GM21526 (cell line): ENCODE data around the gene SPI1.

Experiments
- ATAC-seq: cut with Tn5 transposase; IDR thresholded peaks from one replicate; pipeline ENCODE4 v1.9.1; 2021; ENCODE audit warnings: moderate library complexity; ENCODE audit not compliant: unreplicated experiment, low FRiP score

Gene SPI1

DNA sequence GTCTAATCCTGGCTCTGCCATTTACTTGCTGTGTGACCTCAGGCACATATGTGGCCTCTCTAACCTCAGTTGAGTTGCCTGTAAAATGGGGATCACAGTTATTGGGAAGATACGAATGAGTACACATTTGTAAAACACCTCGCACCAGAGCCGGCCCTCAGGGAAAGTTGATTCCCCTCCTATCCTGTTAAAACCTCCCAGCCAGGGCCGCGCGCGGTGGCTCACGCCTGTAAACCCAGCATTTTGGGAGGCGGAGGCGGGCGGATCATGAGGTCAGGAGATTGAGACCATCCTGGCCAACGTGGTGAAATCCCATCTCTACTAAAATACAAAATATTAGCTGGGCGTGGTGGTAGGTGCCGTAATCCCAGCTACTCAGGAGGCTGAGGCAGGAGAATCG is 18.0 kb downstream of the SPI1 start:
- no peak for ATAC-seq

GRCh38 chr11:47359586-47359985 is 18.8 kb downstream of the SPI1 start:
- ATAC-seq = no peak

- ATAC-seq = no peak
Measured at GRCh38 chr11:47359162-47359561, 19.2 kb downstream of the SPI1 start.

DNA sequence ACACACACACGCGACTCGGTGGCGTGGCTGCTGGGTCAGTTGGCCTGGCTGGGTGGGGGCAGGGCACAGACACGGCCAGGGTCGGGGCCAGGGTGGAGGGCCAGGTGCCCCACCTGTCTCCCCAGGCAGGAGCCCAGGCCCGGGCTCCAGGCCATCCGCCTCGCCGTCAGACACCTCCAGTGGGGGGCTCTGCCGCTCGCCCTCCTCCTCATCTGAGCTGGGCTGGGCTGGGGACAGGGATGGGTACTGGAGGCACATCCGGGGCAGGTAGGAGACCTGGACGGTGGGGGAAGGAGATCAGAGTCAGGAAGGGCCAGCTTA is 19.7 kb downstream of the SPI1 start:
- ATAC-seq = no peak

GRCh38 chr11:47357985-47358730 is 20.2 kb downstream of the SPI1 start:
- ATAC-seq = no peak

GRCh38 chr11:47356998-47357329 is 21.4 kb downstream of the SPI1 start:
- ATAC-seq = no peak

- ATAC-seq = no peak
Measured at GRCh38 chr11:47356129-47356997, 22.0 kb downstream of the SPI1 start.

GRCh38 chr11:47355283-47356128 is 22.8 kb downstream of the SPI1 start:
- ATAC-seq = no peak

GRCh38 chr11:47354913-47355282 is 23.4 kb downstream of the SPI1 start:
- ATAC-seq = no peak

- ATAC-seq = no peak
Measured at GRCh38 chr11:47353978-47354774, 24.2 kb downstream of the SPI1 start.

- ATAC-seq = no peak
Measured at GRCh38 chr11:47352556-47352955, 25.8 kb downstream of the SPI1 start, which contains the start of gene MYBPC3. Gene MYBPC3, minus strand, starts transcription at chr11:47352702. Its CDS starts 55 bp downstream, at chr11:47352647.

- no peak for ATAC-seq
Measured at GRCh38 chr11:47351156-47352126, 26.9 kb downstream of the SPI1 start.

- no peak for ATAC-seq
Measured at GRCh38 chr11:47350315-47350714, 28.0 kb downstream of the SPI1 start.

- ATAC-seq = no peak
Measured at GRCh38 chr11:47349521-47350095, 28.7 kb downstream of the SPI1 start.

DNA sequence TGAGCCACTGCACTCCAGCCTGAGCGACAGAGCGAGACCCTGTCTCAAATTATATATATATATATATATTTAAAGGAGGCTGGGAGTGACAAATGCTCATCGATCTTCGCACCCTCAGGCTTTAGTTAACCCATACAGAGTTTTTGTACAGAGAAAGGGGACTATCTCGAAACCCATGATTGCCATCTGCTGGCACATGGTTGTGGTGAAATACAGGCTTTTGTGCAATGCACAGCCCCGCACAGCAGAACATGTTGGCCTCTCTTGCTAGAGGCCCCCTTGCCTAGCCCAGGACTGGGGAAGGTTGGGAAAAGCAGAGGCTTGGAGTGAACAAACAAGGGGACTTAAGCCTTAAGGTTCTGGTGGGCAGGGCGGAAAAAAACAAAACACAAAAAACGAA is 29.5 kb downstream of the SPI1 start:
- ATAC-seq = no peak

DNA sequence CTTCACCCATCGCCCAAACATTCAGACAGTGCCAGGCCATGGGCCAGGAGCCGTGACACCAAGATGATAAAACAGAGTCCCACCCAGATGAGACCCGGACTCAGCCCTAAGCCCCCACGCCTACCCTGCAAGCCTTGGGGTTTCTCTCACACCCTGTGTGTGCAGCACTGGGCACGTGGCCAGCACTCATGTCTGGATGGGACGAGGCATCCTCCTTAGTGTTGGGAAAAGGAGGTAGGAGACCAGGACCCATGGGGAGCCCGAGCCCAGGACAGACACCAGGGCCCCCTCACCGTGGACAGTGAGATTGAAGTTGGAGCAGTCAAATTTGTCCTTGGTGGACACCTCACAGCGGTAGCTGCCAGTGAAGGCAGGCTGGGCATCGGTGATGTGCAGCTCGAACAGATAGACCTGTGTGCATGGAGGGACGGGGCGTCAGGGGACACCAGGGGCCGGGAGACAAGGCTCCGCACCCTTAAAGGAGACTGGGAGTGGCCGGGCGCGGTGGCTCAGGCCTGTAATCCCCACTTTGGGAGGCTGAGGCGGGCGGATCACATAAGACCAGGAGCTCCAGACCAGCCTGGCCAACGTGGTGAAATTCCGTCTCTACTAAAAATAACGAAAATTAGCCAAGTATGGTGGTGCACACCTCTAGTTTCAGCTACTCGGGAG is 30.1 kb downstream of the SPI1 start:
- no peak for ATAC-seq

DNA sequence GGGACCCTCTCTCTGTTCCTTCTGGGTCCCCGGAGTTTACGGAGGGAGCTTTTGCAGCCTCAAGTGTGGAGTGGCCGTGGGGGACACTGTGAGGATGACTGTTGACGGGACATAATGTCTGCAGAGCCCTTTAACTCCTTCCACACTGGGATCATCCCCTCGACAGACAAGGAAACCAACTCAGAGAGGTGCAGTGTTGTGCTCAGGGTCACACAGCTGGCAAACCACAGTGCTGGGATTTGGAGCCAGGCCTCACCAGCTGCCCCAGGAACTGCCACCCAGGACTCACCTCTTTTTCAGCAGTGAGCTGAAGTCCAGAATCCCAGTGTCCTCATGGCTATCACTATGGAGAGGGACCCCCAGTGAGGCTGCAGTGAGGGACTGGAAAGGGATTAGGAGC is 31.2 kb downstream of the SPI1 start:
- ATAC-seq = no peak

DNA sequence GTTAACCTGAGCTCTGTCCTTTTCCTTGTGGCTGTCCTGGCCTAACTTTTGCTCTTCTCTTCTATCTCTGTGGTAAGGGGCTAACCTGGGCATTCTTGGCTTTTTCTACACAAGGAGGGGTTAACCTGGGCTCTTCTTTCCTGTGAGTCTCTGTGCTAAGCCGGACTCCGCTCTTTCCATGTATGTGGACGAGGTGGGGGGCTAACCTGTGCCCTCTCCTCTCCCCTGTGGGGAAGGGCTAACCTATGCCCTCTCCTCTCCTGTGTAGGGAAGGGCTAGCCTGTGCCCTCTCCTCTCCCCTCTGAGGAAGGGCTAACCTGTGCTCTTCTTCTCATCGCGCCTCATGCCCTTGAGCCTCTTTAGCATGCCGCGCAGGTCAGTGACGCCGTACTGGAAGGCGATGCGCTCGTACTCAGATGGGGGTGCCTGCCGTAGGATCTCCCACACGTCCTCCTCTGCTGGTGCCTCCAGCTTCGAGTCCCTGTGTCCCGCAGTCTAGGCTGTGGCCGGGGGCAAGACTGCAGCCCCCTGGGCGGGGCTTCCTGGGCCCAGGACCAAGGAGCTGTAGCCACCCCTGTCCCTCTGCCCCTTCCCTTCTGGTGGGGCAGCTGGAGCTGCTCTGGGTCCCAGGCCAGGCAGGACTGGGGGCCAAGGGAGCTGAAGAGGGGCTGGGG is 32.3 kb downstream of the SPI1 start:
- no peak for ATAC-seq
